GM19452 (cell line): ENCODE data around the gene MST1R.
"Not testable (repeated sequence)": the region's sequence is repeated elsewhere in the genome, so short reads cannot be mapped to it uniquely, and the experiment has no call there.

Source experiments
- ATAC-seq: cut with Tn5 transposase; IDR thresholded peaks from one replicate; pipeline ENCODE4 v1.9.1; 2021; ENCODE audit not compliant: unreplicated experiment

Gene MST1R

DNA sequence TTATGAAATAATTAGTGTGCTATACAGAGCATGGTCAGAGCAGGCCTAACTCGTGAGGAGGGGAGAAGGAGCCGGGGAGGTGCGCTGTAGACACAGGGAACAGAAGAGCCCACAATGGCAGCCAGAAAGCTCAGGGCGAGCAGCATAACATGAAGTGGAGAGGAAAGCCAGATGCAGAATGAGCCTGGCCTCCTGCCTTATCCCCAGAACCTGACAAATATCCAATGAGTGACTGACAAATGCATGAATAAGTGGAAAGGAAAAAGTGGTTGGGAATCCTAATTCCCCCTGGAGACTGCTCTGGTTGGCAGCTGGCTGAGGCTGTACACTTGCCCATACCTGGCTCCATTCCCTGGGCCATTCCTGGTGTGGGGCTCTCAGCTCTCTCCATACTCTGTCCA lies 9.2 kb upstream of the MST1R start:
- no peak for ATAC-seq

DNA sequence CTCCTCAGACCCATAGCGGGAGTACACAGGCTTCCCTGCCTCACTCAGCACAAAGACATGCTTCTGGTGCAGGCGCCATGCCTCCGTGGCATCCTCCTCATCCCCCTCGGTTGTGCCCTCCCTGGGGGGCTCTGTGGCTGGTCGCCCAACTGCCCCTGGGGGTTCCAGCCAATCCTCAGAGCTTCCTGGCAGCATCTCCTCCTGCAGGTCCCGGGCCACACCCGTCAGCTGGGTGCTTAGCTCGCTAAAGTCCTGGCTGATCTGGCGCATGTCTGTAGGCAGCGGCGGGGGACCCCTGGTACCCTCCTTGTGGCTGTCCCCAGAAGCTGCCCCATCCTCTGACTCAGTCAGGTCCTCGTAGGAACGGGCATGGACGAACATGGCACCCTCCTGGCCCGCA lies 7.9 kb upstream of the MST1R start:
- ATAC-seq: no peak

DNA sequence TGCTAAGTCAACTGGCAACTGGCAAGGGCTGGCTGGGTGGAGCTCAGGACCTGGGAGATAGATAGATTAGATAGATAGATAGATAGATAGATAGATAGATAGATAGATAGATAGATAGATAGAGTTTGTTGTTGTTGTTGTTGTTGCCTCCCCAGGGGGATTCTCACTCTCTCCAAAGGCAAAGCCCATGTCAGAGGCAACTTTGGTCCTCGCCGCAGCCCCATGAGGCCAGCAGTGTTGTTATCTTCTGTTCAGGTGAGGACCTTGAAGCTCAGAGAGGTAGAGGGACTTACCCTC lies 7.4 kb upstream of the MST1R start:
- ATAC-seq: no peak

DNA sequence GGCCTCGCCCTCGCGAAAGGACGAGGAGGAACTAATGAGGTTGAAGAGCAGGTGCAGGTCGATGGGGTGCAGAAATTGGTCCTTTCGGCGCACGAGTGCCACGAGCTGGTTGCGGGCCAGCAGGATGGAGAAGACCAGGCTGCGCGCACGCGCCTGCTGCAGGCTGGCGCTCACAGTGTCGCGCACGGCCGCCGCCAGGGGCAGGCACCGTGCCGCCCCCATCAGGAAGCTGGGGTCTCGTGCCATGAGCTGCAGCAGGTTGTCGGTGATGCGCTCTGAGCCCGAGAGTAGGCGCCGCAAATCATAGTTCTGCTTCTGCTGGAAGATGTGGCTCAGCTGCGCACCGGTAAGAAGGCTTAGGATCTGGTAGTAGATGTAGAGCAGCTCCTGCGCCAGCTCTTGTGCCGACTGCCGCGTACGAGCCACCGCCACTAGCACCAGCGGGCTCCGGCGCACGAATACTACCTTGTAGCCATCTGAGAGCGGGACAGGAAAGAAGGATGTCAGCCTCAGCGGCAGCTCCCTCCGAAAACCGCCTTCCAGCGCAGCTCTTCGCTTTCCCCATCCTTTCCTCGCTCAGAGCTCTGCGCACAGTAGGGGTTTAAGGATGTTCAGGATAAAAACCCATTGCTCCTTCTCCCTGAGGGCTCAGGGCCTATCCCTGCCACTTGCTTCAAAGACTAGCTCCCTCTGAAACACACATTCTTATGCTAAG lies 6.9 kb upstream of the MST1R start:
- no peak for ATAC-seq

DNA sequence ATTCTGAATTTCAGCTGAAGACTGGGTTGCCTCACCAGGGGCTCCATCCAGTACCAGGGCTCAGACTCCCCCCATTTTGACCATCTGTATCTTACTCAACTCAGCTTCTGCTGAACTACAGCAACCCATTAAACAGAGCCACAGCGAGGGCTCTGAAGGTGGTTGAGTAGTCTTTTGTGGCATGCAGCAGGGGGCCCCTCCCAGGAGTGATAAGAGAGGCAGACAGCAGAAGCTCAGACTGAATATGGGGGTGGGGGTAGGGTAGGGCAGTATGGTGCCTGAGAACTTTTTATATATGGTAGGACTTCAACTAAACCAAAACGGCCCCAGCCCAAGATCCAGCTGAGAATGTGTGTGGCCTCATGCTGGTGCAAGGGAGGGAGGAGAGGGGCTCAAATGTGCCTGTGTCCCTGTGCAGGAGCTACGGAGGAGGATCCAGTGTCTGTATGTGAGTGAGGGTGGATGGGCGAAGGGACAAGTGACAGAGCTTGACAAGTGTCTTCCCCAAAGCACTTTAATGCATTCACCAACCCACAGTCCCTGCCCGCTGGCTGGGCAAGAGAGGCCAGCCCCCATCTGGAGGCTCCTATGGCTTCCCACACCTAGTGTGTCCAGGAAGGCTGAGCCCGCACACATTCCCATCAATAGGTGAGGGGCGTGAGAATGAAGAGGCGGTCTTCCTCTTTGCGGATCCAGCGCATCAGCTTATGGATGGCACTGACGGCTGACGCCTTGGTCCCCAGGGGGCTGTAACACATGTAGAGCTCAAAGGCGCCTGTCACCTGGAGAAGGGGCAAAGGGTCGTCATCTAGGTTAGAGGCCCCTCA lies 4.9 kb upstream of the MST1R start:
- ATAC-seq: no peak

DNA sequence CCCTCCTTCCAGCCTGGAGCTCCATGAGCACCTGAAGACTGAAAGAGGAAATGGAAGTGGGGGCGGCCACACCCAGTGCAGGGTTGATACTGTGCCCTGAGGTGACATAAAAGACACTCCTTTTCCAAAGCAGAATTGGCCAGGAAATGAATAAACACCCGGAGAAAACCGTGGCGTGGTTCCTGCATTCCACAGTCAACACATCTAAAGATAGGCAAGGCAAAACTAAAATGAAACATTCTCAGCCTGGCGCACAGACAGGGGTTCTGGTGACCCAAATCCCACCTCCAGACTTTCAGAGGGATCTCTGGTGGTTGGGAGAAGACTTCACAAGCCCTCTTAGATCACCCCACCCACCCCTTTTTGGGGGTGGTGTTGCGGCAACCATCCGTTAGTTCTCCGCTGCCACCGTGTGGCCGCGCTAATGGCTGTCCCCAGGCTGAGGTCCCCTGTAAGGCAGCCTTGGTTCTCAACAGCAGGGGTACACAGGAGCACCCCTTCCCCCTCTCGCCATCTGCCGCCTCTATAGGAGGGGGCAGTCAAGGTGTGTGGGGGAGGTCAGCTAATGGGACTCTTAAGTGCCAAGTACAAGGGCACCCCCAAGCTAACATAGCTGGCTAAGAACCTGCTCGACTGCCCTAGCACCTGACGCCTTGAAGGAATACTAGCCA lies 2.5 kb upstream of the MST1R start:
- ATAC-seq: no peak

DNA sequence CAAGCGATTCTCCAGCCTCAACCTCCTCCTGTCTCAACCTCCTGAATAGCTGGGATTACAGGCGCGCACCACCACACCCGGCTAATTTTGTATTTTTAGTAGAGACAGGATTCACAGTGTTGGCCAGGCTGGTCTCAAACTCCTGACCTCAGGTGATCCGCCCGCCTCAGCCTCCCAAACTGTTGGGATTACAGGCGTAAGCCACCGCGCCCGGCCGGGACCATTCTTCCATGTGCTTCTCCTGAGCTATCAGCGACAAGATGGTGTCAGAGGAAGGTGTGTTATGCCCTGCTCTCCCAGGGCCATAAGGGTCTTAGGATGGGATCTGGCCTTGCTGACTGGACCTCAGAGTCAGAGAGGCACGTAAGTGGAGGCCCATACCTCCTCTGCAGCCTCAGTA lies 775 bp upstream of the MST1R start:
- ATAC-seq: not testable (repeated sequence)

DNA sequence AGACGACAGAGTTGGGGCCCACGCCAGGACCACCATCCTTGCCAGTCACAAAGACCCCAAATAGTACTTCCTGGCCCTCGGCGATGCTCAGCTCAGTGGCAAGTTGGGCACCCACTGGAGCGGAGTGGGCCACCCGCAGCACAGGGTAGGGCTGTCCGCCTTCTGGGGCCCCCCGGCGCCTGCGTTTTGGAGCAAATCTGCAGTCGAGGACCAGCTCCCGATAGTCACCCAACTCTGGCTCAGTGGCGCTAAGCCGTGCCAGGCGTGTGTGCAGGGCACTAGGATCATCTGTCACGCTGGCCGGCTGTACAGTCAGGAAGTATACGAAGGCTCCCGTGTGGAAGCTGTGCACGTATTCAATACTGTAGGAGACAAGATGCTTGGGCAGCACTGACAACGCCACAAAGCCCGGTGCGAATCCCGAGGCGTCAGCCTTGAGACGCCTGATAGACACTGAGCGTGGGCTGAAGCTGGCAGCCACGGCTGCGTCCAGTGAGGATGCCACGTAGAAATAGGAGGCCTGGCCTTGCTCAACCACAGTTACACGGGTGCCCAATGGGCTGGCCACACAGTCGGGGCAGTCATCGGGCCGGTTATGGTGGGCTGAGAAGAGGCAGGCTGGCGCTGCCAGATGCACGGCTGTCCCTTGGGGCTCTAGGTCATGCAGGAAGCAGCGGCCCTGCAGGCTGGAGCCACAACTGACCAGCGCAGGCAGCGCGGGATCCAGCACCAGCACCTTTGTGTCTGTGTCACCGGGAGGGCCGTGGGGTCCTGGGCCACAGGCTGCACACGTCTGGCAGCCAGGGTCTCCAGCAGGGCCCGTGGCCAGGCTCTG lies 945 bp downstream of the MST1R start:
- ATAC-seq: no peak

DNA sequence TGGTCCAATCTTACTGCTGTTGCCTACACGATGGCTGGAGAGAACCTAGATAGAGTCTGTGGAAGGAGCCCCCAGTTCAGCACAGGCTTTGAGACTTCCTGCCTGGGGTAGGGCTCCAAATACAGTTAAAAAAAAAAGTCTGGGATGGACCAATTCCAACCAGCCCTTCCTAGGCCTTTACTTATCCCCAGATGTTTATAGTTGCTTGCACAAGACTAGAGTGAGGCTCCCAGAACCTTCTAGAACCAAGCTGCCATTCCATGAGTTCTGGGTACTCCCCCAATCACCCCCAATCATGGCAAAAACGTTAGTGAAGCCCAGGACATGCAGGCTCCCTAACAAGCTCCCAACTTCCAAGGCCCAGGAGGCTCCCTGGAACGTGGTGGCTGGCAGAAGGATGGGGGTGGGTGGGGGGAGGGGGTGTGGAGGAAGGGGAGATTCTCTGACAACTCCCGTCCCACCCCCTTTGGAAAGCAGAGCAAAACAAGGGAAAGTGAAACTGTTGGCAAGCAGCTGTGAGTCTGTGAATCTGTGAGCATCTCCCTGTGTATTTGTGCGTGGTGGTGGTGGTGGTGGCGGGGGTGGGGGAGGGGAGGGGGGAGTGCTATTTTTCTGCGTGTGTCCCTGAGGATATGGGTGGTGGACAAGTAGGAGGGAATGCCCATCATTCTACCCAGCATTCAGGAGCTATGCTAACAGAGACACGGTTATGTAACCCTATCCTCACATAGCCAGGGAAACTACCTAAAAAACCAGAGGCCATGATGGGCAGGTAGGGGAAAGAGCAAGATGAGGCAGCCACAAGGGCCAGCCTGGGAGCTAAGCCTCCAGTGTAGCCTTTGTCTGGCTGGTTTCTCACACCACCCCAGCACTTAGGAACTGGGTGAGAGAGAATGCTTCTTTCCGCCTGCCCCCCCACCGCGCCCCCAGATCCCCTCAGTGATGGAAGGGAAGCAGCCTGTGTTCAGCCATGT lies 2.0 kb downstream of the MST1R start:
- no peak for ATAC-seq

DNA sequence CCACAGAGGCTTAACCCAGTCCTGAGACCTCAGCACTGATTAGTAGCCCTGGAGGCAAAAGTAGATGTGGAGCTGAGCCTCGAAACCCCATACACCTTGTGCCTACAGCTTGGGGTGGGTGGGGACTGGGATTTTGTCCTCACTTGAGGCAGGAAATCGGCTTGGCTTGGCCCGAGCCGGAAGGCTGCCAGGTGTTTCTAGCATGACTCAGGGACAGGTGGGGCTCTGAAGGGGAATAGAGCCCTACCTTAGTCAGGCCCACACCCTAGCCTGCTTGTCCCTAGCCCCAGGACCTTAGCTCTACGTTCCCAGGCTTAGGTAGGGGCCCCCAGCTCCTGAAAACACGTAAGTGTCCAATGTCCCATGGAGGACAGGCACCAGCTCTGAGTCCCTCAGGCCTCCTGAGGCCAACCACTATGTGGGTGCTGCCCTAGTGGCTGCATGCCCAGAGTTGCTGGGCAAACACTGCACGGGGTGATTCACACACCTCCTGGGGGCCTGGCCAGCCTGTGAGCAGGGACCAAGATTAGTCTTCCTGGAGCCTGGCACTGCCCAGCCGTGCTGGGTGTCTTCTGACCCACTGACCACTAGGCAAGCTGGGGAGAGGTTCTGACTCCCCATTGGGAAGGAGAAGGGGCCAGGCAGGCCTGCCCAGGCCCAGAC lies 3.1 kb downstream of the MST1R start:
- ATAC-seq: no peak

DNA sequence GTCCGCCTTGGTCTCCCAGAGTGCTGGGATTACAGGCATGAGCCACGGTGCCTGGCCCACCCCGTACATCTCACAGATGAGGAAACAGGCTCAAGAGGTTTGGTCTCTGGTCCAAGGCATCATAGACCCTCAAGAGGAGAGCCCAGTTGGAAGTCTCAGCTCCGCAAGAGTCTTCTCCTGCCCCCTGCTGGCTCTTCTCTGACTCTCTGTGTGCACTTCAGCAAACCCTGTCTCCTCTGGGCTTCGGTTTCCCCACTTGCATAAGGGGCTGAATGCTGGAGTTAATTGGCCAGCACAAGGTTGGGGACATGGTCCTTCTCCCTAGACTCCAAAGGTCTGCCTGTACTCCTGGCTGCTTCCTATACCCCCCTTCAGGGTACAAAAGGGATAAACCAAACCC lies 3.9 kb downstream of the MST1R start:
- ATAC-seq: no peak

DNA sequence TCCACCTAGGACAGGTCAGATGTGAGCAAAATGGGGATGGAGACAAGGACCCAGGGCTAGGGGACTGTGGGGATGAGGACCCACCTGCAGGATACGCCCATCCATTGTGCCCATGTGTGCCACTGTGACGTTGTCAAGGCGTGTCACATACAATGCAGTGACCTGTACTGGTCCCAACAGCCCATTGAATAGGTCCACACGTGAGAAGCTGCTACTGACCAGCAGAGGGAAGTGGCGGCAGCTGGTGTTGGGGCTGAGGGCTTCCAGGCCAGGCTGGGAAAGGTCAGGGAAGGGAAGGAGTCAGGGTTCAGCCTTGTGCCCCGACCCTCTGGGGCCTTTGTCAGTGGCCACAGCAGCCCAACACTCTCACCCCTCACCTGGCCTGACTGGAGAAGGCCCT lies 4.7 kb downstream of the MST1R start:
- ATAC-seq: no peak

DNA sequence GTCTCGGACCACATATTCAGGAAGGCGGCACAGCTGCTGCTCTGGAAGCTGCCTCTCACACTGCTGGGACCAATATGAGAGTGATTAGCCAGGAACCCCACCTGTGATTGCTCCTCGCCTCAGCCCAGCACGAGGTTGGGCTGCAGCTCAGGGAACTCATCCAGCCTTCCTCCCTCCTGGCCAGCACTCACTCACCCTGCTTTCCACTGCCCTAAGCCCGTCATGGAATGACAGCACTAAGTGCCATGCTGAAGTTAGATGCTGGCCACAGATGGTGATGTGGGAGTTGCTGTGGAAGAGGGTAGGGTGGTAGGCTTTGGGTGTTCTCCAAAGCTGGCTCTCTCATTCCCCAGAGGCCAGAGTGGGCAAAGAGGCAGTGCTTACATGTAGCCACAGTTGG lies 7.3 kb downstream of the MST1R start:
- ATAC-seq: no peak

DNA sequence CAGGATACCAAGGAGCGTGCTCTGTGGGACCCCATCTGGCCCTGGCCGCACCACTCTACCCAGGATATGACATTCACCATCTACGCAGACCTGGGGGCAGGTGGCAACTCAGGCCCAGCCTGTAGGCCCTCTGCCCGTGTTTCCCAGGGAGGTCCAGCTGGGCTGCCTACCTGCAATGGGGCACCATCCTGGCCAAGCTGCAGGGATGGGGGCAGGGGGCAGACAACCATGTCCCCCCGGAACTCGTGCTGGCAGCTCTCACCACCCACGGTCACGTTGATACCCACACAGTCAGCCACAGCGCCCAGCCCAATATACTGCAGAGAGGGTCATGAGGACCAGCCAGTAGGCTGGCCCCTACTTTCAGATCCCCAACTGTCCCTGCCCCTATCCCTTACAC lies 7.9 kb downstream of the MST1R start:
- ATAC-seq: no peak

DNA sequence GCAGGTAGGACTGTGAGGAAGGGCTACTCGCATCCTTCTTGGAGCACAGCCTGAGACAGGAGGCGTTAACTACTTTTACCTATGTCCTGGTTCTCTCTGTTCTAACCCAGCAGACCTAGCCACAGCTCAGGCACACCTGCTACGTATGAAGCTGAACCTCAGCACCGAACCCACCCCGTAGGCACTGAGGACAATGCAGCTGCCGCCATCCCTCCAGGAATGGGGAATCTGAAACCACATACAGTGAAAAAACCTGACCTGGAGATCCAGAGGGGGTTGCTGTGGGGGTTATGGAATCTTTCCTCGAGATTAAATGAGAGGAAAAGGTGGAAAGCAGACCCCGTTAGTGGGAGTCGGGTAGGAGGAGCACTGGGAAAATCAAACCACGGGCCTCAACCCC lies 14.4 kb downstream of the MST1R start:
- no peak for ATAC-seq

DNA sequence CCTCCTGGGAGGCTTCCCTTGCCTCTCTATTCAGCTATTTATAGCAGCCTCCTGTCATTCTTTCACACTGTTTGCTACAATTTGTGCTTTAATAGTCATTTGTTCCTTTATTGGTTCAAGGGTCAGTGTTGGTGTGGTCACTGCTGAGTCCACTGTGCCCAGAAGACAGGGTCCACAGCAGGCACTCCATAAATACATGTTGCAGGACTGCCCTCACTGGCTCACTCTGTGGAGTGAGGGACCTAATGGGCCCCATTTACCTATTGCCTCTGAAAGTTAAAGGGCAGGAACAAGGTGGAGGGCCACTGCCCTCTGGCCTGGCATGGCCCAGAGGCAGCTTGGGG lies 16.8 kb downstream of the MST1R start:
- ATAC-seq: no peak

DNA sequence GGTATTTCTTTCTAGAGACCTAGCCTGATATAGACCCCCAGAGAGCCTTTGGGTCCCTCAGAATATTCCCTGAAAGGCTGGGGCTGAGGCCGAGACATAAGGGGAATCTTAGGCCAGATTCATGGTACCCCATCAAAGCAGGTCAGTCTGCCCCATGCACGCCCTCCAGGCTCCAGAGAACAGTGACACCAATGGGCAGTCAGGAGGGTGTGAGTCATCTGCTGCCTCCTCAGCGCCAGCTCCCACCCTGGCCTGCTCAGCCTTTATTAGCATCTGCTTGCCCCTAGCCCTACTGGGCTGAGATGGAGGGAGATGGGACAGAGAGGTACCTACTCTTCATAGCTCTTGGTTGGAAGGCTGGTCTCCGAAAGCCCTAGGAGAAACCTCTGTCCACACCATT lies 19.7 kb downstream of the MST1R start:
- ATAC-seq: no peak

DNA sequence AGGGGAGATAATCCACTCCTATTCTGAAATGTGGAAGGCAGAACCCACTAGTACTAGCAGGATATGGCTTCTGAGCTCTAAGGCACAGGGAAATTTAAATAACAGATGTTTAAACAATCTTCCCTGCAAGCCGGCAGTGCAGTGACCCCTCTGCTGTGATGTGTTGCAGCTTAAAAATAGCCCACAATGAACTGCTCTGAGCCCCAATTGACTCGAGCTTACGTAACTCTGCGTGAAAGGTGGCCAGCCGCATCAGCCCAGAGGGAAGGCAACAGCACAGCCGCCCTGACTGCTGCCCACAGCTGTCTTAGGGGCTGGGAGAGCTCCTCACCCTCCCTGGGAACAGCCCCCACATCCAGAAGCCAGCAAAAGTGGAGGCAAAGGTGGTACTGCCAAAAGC lies 21.5 kb downstream of the MST1R start:
- no peak for ATAC-seq

DNA sequence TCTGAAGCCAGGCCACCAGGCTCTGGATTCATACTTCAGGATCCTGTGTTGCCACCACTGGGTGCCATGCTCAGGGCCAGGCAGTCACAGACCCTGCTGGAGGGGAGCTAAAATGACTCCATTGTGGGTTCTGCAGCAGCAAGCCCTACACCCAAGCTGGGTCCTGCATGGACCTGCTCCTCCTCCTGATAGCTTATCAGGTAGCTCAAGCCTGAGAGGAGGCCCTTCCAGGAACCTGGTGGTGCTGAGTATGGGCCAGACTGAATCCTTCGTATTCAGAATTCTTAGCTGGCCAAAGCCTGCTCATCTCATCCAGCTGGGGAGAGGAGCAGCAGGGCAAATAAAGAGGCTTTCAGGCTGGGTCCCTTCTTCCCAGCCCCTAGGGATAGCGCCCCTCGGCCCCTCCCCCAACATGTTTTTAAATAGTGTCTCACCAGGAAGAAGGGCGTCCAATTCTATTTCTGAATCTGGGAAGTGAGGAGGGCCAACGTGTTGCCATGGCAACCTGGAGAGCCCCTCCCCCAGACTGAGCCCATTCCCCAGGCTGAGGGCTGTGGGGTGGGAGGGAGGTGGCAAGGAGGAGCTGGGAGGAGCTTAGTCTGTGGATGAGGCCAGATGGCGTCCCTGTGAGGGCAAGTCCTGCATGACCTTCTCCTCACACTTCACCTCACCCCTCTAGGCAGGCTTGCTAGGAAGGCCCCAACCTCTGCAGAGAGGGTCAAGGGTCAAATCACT lies 22.9 kb downstream of the MST1R start:
- no peak for ATAC-seq
